GM03348 (cell line): Measurements from ENCODE around the gene RFC3.
A peak's percentile ranks its signal among the peaks of the same experiment; 100 is the strongest.
"Not testable (repeated sequence)": the region's sequence is repeated elsewhere in the genome, so short reads cannot be mapped to it uniquely, and the experiment has no call there.

Experiments used
- DNase-seq: peaks from one replicate; pipeline ENCODE4 v3.0.0; 2012; ENCODE audit warnings: low spot score

Gene RFC3

DNA sequence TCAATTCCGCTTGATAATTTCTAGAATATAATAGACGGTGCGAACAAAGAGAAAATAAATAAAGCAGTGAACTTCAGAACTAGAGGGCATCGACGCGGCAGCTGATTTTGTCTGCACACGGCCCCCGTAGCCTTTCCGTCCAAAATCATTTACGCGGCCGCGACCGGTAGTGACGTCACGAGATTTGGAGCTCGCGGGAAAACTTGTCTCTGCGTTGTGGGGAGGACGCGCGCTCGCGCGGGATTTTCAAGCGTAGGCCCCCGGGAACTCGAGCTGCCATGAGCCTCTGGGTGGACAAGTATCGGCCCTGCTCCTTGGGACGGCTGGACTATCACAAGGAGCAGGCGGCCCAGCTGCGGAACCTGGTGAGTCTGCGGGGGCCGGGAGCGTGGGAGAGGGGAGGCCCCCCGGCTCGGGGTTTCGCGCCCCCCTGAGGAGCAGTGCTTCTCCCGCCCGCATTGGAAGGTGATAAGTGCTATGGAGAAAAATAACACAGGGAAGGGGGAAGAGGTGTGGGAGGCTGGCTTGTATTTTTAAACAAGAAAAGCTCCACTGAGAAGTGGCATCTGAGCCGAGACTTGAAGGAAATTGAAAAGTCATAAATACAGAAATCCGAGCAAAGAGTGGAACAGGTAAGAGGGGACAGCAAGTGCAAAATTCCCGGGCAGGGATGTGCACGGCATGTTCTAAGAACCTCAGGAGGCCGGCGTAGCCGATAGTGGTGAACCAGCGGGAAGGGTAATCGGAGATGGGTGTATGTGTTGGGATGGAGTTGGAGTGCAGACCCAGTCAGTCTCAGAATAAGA, at the start of gene RFC3:
TSS of gene RFC3 (plus strand) at position 249 of the 806 bp plus-strand sequence. CDS start at position 279, 30 bp downstream.
- peak; percentile 95 for DNase-seq

- no peak for DNase-seq
Measured at GRCh38 chr13:33771296-33771695, 46.7 kb upstream of the RFC3 start.

- DNase-seq = no peak
Measured at GRCh38 chr13:33773790-33774462, 44.0 kb upstream of the RFC3 start.

GRCh38 chr13:33775339-33776108, 42.4 kb upstream of the RFC3 start:
- DNase-seq = no peak

- no peak for DNase-seq
Measured at GRCh38 chr13:33776239-33776881, 41.6 kb upstream of the RFC3 start.

- no peak for DNase-seq
Measured at GRCh38 chr13:33782631-33783030, 35.3 kb upstream of the RFC3 start.

GRCh38 chr13:33783212-33783611, 34.7 kb upstream of the RFC3 start:
- DNase-seq = not testable (repeated sequence)

DNA sequence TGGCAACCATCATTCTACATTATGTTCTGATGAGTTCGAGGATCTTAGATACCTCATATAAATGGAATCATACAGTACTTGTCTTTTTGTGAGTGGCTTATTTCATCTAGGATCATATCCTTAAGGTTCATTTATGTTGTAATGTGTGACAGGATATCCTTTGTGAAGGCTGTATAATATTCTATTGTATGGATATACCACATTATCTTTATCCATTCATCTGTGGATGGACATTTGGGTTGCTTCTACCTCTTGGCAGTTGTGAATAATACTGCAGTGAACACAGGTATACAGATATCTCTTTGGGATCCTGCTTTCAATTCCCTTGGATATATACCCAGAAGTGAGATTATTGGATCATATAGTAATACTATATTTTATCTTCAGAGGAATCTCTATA, 33.2 kb upstream of the RFC3 start:
- no peak for DNase-seq

- no peak for DNase-seq
Measured at GRCh38 chr13:33785384-33785783, 32.6 kb upstream of the RFC3 start.

DNA sequence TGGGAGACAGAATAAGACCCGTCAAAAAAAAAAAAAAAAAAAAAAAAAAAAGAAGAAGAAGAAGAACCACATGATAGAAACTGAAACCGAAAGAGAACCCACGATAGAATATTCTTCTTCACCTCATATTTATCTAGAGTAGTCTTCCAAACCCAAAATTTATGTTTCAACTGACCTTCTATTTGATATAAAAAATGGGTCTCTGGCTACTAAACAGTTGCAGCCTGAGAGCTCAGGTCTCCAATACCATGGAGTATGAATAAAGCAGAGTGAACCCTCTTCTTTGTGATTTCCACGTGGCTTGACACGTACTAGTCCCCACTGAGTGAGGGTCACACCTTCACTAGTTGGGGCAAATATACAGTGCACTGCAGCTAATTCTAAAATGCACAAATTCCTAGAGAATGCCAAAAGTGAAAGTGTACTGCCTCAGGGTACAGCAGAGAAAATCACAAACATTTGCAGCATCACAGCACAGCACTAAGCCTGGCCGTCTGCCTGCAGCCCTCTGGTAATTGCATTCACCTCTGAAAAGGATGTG, 30.8 kb upstream of the RFC3 start:
- no peak for DNase-seq

- no peak for DNase-seq
Measured at GRCh38 chr13:33789066-33789606, 28.8 kb upstream of the RFC3 start.

- DNase-seq = no peak
Measured at GRCh38 chr13:33789739-33790138, 28.2 kb upstream of the RFC3 start.

DNA sequence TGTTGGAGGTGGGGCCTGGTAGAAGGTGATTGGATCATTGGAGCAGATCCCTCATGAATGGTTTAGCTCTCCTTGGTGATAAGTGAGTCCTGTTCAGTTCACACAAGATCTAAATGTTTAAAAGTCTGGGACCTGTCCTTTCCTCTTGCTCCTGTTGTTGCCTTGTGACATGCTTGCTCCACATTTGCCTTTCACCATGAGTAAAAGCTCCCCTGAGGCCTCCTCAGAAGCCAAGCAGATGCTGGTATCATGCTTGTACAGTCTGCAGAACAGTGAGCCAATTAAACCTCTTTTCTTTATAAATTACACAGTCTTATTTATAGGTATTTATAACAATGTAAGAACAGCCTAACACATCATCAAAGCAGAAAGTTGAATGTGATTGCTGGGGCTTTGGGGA, 24.2 kb upstream of the RFC3 start:
- no peak for DNase-seq

GRCh38 chr13:33794576-33794975, 23.4 kb upstream of the RFC3 start:
- no peak for DNase-seq

DNA sequence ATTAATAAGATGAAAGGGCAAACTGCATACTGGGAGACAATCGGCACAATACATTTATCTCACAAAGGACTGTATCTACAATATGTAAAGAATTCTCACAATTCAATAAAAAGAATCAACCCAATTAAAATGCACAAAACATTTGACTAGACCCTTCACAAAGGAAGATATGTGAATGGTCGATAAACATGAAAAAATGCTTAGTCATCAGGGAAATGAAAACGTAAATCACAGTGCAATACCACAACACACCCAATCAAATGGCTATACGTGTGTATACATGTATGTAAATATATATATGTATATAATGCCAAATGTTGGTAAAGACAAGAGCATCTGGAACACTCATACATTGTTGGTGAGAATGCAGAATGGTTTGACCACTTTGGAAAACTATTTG, 21.9 kb upstream of the RFC3 start:
- no peak for DNase-seq

- DNase-seq = peak; percentile 18
Measured at GRCh38 chr13:33797622-33798021, 20.3 kb upstream of the RFC3 start.

GRCh38 chr13:33798023-33798422, 19.9 kb upstream of the RFC3 start:
- DNase-seq = no peak

DNA sequence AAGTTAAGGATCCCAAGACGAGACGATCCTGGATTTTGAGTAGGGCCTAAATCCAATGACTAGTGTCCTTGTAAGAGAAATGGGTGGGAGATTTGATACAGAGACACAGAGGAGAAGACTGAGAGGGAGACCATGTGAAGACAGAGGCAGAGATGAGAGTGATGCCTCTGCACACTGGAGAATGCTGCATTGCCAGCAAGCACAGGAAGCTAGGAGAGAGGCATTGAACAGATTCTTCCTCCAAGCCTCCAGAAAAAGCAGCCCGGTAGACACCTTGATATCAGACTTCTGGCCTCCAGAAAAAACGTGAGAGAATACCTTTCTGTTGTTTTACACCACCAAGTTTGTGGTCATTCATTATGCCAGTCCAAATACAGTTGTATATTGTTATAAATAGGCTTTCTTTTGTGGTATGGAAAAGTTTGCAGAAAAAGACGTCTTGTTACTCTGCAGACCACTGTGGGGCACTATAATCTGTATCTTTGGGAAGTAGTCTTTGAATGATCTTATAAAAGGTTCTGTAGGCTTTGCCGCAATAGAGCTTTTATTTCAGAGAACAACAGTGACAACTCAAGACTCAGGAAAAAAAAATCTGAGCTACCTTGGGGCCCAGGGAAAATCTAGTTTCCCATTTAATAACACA, 17.9 kb upstream of the RFC3 start:
- DNase-seq = peak; percentile 53

DNA sequence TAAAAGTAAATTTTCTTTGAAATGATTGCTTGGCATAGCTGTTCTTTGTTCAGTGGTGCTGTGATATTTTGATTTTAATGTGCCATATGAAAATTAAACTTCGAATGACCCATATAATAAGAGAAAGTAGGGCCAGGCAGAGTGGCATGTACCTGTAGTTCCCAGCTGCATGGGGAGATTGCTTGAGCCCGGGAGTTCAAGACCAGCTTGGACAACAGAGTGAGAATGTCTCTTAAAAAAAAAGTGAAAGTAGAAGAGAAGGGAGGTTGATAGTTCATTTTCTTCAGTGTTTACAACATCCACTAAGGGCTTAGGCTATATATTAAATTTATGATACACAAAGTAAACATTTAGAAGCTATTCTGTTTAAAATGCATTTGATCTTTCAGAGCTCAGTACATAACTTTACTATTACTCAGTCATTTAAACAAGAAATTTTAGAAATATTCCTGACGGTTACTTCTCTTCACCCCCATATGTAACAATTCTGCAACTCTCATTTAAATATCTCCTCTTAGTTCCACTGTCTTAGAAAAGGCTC, 17.2 kb upstream of the RFC3 start:
- no peak for DNase-seq

DNA sequence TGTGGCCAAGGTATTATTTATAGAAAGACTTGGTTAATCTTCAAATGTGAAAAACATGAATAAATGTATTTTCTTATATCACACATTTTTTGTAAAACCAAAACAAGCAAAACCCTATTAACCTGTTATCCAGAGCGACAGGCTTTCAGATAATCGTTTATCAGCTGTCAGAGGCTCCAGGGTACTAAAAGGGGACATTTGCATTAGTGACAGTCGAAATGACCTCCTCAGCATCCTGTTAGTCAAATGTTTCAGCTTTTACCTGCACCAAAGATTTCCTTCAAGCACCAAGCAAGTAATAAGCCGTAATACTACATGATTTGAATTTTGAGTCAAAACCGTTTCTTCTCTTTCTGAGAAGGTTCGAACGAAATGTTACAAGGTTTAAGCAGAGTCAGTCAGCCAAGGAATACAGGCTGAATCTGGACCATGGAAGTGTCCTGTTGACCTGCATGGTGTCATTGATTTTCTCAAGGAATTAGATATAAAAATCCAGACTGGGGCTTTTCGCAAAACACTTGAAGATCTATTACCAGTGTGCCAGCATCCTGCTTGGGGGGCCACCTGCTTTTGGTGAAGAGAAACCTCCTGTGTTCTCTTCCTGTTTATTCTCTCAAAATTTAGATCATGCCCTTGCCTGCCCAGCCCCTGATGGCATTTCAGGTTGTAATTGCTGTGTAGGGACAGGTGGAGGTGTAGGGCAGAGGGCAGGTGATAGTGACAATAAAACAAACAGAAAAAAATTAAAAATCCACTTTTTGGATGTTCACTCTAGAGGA, 11.3 kb upstream of the RFC3 start:
- DNase-seq = no peak
